Keratinocyte (primary cell): ENCODE measurements around the gene HEPACAM2.
A peak's percentile ranks its signal among the peaks of the same experiment; 100 is the strongest.

ENCODE experiments used
- EZH2 ChIP-seq: IDR thresholded peaks from one replicate; pipeline ENCODE4 v1.6.1; 2012; ENCODE audit warnings: inconsistent platforms, mild to moderate bottlenecking, low read length, moderate library complexity
- TF ChIP-seq, protein P1 (sequence below), 3 experiments: IDR thresholded peaks in 1 of 3; conservative IDR thresholded peaks in 1 of 3; optimal IDR thresholded peaks in 1 of 3; 2 replicates in 2 of 3; 3 replicates in 1 of 3; pipeline versions ENCODE3 to v1.5.1; 2011; ENCODE audit warnings: low read length in 3 of 3, mild to moderate bottlenecking in 3 of 3, moderate library complexity in 2 of 3, control low read depth in 1 of 3, inconsistent platforms in 1 of 3; ENCODE audit not compliant: insufficient read depth in 2 of 3; ENCODE audit errors: extremely low read depth in 1 of 3

DNA sequence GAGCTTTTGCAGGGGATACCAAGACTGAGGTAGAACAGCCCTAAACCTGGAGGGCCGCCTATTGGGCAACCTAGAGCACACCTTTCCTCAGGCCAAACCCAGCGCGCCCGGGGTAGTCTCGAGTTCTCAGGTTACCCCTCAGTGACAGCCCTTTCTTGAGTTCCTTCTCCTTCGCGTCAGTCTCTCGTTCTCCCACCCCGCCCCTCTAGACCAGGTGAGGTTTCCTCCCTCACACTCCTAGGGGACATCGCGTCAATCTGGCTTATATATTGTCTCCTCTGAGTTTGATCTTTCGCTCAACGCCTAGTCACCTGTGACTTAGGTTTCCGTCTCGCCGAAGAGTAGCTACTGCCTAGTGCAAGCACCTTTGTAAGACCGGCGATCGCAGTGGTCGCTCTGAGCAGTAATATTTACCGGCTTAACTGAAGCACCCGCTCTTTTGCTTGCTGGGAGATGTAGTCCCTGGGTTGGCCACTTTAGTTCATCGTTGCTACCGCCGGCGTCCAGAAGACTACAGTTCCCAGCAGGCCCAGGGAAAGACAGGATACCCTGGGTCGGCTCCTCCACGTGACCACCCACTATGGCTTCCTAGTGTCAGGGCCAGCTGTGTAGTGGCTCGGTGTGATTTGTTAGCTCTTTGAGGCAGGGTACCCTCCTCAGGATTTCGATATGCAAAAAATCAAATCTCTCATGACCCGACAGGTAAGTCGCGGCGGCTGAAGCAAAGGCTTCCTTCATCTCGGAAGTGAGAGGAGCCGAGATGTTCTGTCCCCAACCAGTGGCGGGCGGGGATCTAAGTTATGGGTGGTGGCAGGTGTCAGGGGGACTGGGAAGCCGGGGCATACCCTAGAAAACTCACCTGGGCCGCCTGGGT lies 5.8 kb upstream of the HEPACAM2 start, which contains the start of gene VPS50:
- TF ChIP-seq, protein P1, sequence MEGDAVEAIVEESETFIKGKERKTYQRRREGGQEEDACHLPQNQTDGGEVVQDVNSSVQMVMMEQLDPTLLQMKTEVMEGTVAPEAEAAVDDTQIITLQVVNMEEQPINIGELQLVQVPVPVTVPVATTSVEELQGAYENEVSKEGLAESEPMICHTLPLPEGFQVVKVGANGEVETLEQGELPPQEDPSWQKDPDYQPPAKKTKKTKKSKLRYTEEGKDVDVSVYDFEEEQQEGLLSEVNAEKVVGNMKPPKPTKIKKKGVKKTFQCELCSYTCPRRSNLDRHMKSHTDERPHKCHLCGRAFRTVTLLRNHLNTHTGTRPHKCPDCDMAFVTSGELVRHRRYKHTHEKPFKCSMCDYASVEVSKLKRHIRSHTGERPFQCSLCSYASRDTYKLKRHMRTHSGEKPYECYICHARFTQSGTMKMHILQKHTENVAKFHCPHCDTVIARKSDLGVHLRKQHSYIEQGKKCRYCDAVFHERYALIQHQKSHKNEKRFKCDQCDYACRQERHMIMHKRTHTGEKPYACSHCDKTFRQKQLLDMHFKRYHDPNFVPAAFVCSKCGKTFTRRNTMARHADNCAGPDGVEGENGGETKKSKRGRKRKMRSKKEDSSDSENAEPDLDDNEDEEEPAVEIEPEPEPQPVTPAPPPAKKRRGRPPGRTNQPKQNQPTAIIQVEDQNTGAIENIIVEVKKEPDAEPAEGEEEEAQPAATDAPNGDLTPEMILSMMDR (optimal IDR thresholded peaks at IDR 0.05 in 1 of 3, IDR thresholded peaks at IDR 0.05 in 1 of 3, conservative IDR thresholded peaks at IDR 0.05 in 1 of 3; ENCODE audit: extremely low read depth in 1 of 3, insufficient read depth in 2 of 3, low read length in 3 of 3): peak in 1 of 3 experiments; percentile 28
- TF ChIP-seq EZH2: no peak
